Measurements from ENCODE around the gene SEZ6L. TPM values are rescaled to one million over a fixed set of nuclear protein-coding genes. Genes with fewer than 3 reads are reported as not detected.

SEZ6L gene
- polyA plus RNA-seq, 1 donor: 4.3 TPM

DNA sequence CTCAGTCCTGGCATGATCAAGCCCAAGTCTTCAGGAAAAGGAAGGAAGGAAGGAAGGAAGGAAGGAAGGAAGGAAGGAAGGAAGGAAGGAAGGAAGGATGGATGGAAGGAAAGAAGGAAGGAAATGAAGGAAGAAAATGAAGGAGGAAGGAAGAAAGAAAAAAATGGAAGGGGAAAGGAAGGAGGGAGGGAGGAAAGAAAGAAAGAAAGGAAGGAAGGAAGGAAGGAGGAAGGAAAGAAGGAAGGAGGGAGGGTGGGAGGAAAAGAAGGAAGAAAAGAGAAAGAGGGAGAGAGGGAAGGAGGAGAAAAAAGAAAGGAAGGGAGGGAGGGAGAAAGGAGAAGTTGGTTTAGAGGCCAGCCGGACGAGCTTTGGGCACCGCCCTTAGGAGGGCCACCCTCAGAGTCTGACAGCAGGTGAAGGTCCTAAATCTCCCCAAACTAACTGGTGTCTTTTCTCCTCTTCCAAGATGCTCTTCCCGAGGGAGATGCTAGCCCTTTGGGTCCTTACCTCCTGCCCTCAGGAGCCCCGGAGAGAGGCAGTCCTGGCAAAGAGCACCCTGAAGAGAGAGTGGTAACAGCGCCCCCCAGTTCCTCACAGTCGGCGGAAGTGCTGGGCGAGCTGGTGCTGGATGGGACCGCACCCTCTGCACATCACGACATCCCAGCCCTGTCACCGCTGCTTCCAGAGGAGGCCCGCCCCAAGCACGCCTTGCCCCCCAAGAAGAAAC, 122.8 kb downstream of the SEZ6L start:
- no peak overlapping the region for H3K27ac ChIP-seq (ENCODE audit: low read length)
- no peaks in the 10 kb centered on the region for H3K36me3 ChIP-seq (ENCODE audit: control insufficient read depth, insufficient read depth, low read length)
- no peaks in the 10 kb centered on the region for H3K4me1 ChIP-seq (ENCODE audit: control insufficient read depth, insufficient read depth, low read length)
- no peak for DNase-seq
- H3K4me3 ChIP-seq (ENCODE audit: low read length): no peak overlapping the region
- H3K27me3 ChIP-seq (ENCODE audit: control insufficient read depth, insufficient read depth, low read length): peaks cover 3% of the 10 kb centered on the region
- H3K9me3 ChIP-seq (ENCODE audit: control insufficient read depth, low read depth, low read length): no peaks in the 10 kb centered on the region
- no CpG with 5 or more reads among the region's 14 CpGs for WGBS (ENCODE audit: insufficient coverage, low lambda C conversion rate)

DNA sequence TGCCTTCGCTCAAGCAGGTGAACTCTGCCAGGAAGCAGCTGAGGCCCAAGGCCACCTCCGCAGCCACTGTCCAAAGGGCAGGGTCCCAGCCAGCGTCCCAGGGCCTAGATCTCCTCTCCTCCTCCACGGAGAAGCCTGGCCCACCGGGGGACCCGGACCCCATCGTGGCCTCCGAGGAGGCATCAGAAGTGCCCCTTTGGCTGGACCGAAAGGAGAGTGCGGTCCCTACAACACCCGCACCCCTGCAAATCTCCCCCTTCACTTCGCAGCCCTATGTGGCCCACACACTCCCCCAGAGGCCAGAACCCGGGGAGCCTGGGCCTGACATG, 123.4 kb downstream of the SEZ6L start:
- no peak for DNase-seq
- H3K9me3 ChIP-seq (ENCODE audit: control insufficient read depth, low read depth, low read length): no peaks in the 10 kb centered on the region
- H3K27ac ChIP-seq (ENCODE audit: low read length): no peak overlapping the region
- H3K4me1 ChIP-seq (ENCODE audit: control insufficient read depth, insufficient read depth, low read length): no peaks in the 10 kb centered on the region
- H3K27me3 ChIP-seq (ENCODE audit: control insufficient read depth, insufficient read depth, low read length): peaks cover 3% of the 10 kb centered on the region
- no CpG with 5 or more reads among the region's 13 CpGs for WGBS (ENCODE audit: insufficient coverage, low lambda C conversion rate)
- no peaks in the 10 kb centered on the region for H3K36me3 ChIP-seq (ENCODE audit: control insufficient read depth, insufficient read depth, low read length)
- H3K4me3 ChIP-seq (ENCODE audit: low read length): no peak overlapping the region

DNA sequence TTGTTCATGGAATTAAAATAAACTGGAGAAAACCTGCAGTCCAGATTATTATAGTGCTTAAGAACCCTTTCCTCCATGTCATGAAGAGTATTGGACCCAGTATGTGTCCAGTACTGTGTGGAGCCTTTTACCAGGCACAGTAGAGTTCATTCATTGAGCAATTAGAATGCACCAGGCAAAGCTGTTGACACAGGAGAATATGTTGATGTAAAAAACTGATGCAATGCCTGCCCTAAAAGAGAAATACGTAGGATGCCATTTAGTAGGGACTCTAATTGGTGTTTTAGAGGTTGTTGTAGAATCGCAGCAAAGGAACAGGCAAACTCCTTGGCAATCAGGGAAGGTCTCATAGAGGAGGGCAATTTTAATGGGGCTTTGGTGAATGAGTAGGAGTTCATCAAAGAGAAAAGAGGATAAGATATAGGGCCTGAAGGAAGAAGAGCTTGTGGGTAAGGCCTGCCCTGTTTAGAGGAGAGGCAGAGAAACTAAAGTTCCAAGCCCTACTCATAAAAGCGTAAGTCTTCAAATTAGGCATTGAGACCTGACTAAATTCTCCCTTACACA, 126.4 kb downstream of the SEZ6L start:
- no peak for DNase-seq
- H3K4me3 ChIP-seq (ENCODE audit: low read length): no peak overlapping the region
- H3K4me1 ChIP-seq (ENCODE audit: control insufficient read depth, insufficient read depth, low read length): no peaks in the 10 kb centered on the region
- no peaks in the 10 kb centered on the region for H3K36me3 ChIP-seq (ENCODE audit: control insufficient read depth, insufficient read depth, low read length)
- no peak overlapping the region for H3K27ac ChIP-seq (ENCODE audit: low read length)
- WGBS (ENCODE audit: insufficient coverage, low lambda C conversion rate): 86% methylated on average over 1 of the region's 3 CpGs
- no peaks in the 10 kb centered on the region for H3K9me3 ChIP-seq (ENCODE audit: control insufficient read depth, low read depth, low read length)
- H3K27me3 ChIP-seq (ENCODE audit: control insufficient read depth, insufficient read depth, low read length): peaks cover 3% of the 10 kb centered on the region

DNA sequence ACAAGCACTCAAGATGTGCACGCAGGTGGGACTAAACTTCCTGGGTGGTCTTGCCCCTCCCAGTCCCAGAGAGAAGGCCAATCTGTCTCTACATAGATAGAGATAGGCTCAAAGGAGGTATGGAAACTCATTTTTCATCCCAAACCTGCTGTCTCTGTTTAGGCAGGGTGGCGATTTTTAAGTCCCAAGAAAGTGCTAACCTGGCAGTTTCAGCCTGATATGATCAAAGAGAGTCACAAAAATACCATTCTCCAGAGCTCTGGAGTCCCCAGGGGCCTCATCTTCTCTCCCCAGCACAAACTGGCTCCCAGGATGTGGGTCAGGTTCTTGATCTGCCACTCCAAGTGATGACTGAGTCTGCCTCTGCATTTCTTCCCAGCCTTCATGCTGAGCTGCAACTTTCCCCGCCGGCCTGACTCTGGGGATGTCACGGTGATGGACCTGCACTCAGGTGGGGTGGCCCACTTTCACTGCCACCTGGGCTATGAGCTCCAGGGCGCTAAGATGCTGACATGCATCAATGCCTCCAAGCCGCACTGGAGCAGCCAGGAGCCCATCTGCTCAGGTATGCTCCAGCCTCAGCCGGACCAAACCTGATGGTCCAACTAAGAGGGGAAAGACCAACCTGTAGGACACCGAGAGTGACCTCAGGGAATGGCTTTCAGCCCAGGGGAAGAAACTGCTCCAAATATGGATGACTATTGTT, 129.5 kb downstream of the SEZ6L start:
- H3K9me3 ChIP-seq (ENCODE audit: control insufficient read depth, low read depth, low read length): no peaks in the 10 kb centered on the region
- no peak overlapping the region for H3K27ac ChIP-seq (ENCODE audit: low read length)
- no peaks in the 10 kb centered on the region for H3K4me1 ChIP-seq (ENCODE audit: control insufficient read depth, insufficient read depth, low read length)
- no peaks in the 10 kb centered on the region for H3K36me3 ChIP-seq (ENCODE audit: control insufficient read depth, insufficient read depth, low read length)
- no peak overlapping the region for H3K4me3 ChIP-seq (ENCODE audit: low read length)
- no CpG with 5 or more reads among the region's 9 CpGs for WGBS (ENCODE audit: insufficient coverage, low lambda C conversion rate)
- peaks cover 3% of the 10 kb centered on the region for H3K27me3 ChIP-seq (ENCODE audit: control insufficient read depth, insufficient read depth, low read length)
- no peak for DNase-seq

DNA sequence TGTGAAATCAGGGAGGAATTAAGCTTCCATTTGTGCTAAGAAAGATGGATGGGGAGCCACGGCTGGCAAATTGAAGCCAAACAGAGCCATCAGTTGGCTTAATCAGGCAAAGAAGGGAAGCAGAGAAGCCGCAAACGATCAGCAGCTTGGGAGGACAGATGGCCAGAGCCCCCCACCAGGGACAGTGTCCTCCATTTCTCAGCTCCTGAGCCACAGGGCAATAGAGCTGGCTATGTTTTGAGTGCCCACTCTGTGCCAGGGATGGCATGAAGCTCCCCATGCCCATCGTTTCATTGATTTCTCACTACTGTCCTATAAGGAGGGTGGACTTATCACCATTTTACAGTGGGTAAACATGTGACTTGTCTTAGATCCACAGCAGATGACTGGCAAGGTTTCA, 133.5 kb downstream of the SEZ6L start:
- Histone ChIP-seq H3K27ac (ENCODE audit: low read length) (no peak overlapping the region), H3K36me3 (ENCODE audit: control insufficient read depth, insufficient read depth, low read length) (no peaks in the 10 kb centered on the region), H3K4me1 (ENCODE audit: control insufficient read depth, insufficient read depth, low read length) (no peaks in the 10 kb centered on the region), H3K27me3 (ENCODE audit: control insufficient read depth, insufficient read depth, low read length) (no peaks in the 10 kb centered on the region), H3K9me3 (ENCODE audit: control insufficient read depth, low read depth, low read length) (no peaks in the 10 kb centered on the region), H3K4me3 (ENCODE audit: low read length) (no peak overlapping the region)
- DNase-seq: no peak
- WGBS (ENCODE audit: insufficient coverage, low lambda C conversion rate): no CpG with 5 or more reads among the region's 4 CpGs

DNA sequence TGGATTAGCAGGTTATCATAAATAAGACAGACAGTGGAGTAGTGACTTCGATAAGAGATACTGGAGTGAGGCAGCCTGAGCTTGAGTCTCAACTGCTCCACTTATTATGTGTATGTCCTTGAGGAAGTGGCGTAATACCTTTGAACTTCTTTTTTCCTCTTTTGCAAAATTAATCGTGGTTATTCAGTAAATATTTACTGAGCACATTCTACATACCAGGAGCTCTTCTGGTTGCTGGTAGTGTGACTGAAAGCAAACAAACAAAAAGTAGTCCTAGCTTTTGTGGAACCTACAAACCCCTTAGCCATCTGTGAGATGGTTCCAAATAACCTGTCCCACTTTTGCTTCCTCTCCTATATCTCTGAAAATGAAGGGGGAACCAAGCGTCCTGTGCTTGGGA, 134.2 kb downstream of the SEZ6L start:
- no peak overlapping the region for H3K27ac ChIP-seq (ENCODE audit: low read length)
- no peaks in the 10 kb centered on the region for H3K27me3 ChIP-seq (ENCODE audit: control insufficient read depth, insufficient read depth, low read length)
- H3K9me3 ChIP-seq (ENCODE audit: control insufficient read depth, low read depth, low read length): no peaks in the 10 kb centered on the region
- no CpG with 5 or more reads among the region's 4 CpGs for WGBS (ENCODE audit: insufficient coverage, low lambda C conversion rate)
- H3K4me3 ChIP-seq (ENCODE audit: low read length): no peak overlapping the region
- H3K4me1 ChIP-seq (ENCODE audit: control insufficient read depth, insufficient read depth, low read length): no peaks in the 10 kb centered on the region
- no peaks in the 10 kb centered on the region for H3K36me3 ChIP-seq (ENCODE audit: control insufficient read depth, insufficient read depth, low read length)
- DNase-seq: no peak

DNA sequence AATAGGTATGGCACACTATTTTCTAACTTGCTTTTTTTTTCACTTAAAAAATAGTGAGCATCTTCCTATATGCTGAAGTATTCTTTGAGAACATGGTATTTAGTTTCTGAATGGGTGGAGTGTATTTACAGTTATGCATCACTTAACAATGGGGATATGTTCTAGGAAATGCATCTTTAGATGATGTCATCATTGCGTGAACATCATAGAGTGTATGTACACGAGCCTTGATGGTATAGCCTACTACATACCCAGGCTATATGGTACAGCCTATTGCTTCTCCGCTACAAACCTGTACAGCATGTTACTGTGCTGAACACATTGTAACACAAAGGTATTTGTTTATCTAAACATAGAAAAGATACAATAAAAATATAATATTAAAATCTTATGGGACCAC, 135.5 kb downstream of the SEZ6L start:
- DNase-seq: no peak
- H3K36me3 ChIP-seq (ENCODE audit: control insufficient read depth, insufficient read depth, low read length): no peaks in the 10 kb centered on the region
- no peak overlapping the region for H3K27ac ChIP-seq (ENCODE audit: low read length)
- 100% methylated on average over 2 of the region's 3 CpGs for WGBS (ENCODE audit: insufficient coverage, low lambda C conversion rate)
- no peaks in the 10 kb centered on the region for H3K9me3 ChIP-seq (ENCODE audit: control insufficient read depth, low read depth, low read length)
- no peak overlapping the region for H3K4me3 ChIP-seq (ENCODE audit: low read length)
- no peaks in the 10 kb centered on the region for H3K4me1 ChIP-seq (ENCODE audit: control insufficient read depth, insufficient read depth, low read length)
- no peaks in the 10 kb centered on the region for H3K27me3 ChIP-seq (ENCODE audit: control insufficient read depth, insufficient read depth, low read length)

DNA sequence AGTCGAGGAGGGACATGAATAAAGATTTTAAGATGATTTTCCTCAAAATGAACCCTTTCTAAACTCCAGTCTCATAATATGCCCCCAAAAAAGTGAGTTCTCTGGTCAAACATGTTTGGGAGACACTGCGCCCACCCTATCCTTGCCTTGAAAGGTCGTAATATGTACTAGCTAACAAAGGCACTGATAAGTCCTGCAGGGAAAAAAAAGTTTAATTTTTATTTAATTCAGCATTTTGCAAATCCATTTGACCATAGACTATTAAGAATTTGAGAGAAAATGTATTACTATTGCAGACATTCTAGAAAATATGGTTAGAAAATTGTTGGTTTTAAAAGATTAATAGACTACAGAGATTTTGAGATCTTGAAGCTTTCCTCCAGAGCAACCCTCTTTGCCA, 139.2 kb downstream of the SEZ6L start:
- H3K4me3 ChIP-seq (ENCODE audit: low read length): no peak overlapping the region
- H3K27me3 ChIP-seq (ENCODE audit: control insufficient read depth, insufficient read depth, low read length): no peaks in the 10 kb centered on the region
- no peak for DNase-seq
- 71% methylated on average over 3 of the region's 3 CpGs for WGBS (ENCODE audit: insufficient coverage, low lambda C conversion rate)
- H3K36me3 ChIP-seq (ENCODE audit: control insufficient read depth, insufficient read depth, low read length): no peaks in the 10 kb centered on the region
- H3K9me3 ChIP-seq (ENCODE audit: control insufficient read depth, low read depth, low read length): no peaks in the 10 kb centered on the region
- H3K4me1 ChIP-seq (ENCODE audit: control insufficient read depth, insufficient read depth, low read length): no peaks in the 10 kb centered on the region
- H3K27ac ChIP-seq (ENCODE audit: low read length): no peak overlapping the region

DNA sequence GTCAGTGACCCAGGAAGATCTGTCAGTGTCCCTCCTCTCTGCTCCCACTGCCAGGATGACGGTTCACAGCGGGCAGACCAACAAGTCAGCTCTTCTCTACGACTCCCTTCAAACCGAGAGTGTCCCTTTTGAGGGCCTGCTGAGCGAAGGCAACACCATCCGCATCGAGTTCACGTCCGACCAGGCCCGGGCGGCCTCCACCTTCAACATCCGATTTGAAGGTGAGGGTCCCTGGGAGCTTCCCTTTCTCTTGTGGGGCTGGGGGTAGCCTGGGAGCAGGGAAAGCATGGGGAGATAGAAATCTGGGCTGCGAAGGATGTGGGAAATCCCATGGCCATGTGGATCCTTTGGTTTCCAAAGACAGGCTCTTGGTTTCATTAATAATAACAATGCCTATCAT, 141.4 kb downstream of the SEZ6L start:
- Histone ChIP-seq H3K27me3 (ENCODE audit: control insufficient read depth, insufficient read depth, low read length) (peaks cover 3% of the 10 kb centered on the region), H3K4me3 (ENCODE audit: low read length) (no peak overlapping the region), H3K4me1 (ENCODE audit: control insufficient read depth, insufficient read depth, low read length) (no peaks in the 10 kb centered on the region), H3K9me3 (ENCODE audit: control insufficient read depth, low read depth, low read length) (no peaks in the 10 kb centered on the region), H3K27ac (ENCODE audit: low read length) (no peak overlapping the region), H3K36me3 (ENCODE audit: control insufficient read depth, insufficient read depth, low read length) (no peaks in the 10 kb centered on the region)
- no peak for DNase-seq
- no CpG with 5 or more reads among the region's 13 CpGs for WGBS (ENCODE audit: insufficient coverage, low lambda C conversion rate)

DNA sequence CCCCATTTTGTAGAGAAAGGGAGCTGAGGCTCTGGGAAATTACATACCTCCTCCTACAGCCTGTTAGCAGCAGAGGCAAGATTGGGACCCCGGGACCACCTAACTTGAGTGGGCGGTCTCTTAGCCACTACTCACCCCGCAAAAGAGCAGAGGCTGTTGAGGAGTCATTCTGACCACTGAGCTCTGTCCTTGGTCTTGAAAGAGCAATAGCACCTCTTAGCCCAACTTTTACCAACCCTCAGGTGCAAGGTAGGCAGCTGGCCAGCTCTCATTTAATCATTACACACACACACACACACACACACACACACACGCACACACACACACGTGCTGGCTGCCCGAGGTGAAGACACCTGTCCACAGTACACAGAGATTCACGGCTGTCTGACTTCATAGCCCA, 144.0 kb downstream of the SEZ6L start:
- Histone ChIP-seq H3K4me3 (ENCODE audit: low read length) (no peak overlapping the region), H3K27ac (ENCODE audit: low read length) (no peak overlapping the region), H3K4me1 (ENCODE audit: control insufficient read depth, insufficient read depth, low read length) (no peaks in the 10 kb centered on the region), H3K36me3 (ENCODE audit: control insufficient read depth, insufficient read depth, low read length) (no peaks in the 10 kb centered on the region), H3K27me3 (ENCODE audit: control insufficient read depth, insufficient read depth, low read length) (peaks cover 3% of the 10 kb centered on the region), H3K9me3 (ENCODE audit: control insufficient read depth, low read depth, low read length) (no peaks in the 10 kb centered on the region)
- WGBS (ENCODE audit: insufficient coverage, low lambda C conversion rate): no CpG with 5 or more reads among the region's 7 CpGs
- DNase-seq: no peak
